ENCODE measurements around the gene TRIM33. TPM values are rescaled to one million over a fixed set of nuclear protein-coding genes. Genes with fewer than 3 reads are reported as not detected.

Gene TRIM33
- total and polyA plus RNA-seq, 2 experiments from 2014 or later, result 27.5 to 41.1 TPM

DNA sequence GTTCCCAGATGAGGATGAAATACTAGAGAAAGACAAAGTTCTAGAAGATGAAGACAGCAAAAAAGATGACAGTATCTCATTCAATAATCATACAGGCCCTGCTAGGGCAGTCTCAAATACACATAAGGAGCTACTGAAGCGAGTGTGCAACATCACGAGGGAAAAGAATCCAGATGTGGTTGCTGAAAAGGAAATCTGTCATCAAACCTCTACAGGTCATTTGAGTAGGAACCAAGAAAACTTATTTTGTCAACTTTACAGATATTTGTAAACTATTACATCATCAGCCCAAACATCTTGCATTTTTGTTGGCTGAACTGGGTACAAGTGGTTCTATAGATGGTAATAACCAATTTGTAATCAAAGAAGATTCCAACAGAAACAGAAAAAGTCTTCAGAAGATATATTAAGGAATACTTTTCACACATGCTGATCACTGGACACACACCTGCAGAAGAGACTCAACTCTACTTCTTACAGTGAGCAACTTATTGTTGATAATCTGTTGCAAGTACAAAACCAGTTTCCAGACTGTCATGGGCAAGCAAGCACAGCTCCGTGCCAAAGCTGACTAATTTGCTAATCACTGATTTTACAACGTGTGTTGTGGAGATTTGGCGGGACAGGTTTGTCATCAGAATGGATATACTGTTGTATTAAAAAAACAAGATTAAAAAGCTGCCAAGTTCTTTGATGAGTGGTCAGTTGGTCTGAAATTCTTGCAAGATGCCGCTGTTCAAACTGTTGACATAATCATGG lies 42.1 kb downstream of the TRIM33 start:
- Histone ChIP-seq H3K27me3 (no peaks in the 10 kb centered on the region), H3K36me3 (replicated peaks; ENCODE audit: insufficient read depth, low read depth) (no peaks in the 10 kb centered on the region), H3K4me3 (no peak overlapping the region), H3K9me2 (replicated peaks; ENCODE audit: insufficient read depth) (no peaks in the 10 kb centered on the region), H2AFZ (no peak overlapping the region), H3K9me3 (ENCODE audit: low read depth) (no peaks in the 10 kb centered on the region), H4K20me1 (ENCODE audit: insufficient read depth, poor library complexity, severe bottlenecking) (peaks cover 25% of the 10 kb centered on the region), H3K79me2 (peaks cover 100% of the 10 kb centered on the region), H3K27ac (no peak overlapping the region), H3K4me1 (ENCODE audit: insufficient read depth) (peaks cover 16% of the 10 kb centered on the region), H3K4me2 (no peak overlapping the region)
- DNase-seq (ENCODE audit: low spot score), result no peak
- TF ChIP-seq, protein P1, sequence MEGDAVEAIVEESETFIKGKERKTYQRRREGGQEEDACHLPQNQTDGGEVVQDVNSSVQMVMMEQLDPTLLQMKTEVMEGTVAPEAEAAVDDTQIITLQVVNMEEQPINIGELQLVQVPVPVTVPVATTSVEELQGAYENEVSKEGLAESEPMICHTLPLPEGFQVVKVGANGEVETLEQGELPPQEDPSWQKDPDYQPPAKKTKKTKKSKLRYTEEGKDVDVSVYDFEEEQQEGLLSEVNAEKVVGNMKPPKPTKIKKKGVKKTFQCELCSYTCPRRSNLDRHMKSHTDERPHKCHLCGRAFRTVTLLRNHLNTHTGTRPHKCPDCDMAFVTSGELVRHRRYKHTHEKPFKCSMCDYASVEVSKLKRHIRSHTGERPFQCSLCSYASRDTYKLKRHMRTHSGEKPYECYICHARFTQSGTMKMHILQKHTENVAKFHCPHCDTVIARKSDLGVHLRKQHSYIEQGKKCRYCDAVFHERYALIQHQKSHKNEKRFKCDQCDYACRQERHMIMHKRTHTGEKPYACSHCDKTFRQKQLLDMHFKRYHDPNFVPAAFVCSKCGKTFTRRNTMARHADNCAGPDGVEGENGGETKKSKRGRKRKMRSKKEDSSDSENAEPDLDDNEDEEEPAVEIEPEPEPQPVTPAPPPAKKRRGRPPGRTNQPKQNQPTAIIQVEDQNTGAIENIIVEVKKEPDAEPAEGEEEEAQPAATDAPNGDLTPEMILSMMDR (IDR thresholded peaks at IDR 0.05; ENCODE audit: poor library complexity), result no peak
- 89% methylated on average over 6 of the region's 6 CpGs for WGBS (ENCODE audit: low lambda C conversion rate, missing lambda C conversion rate)

DNA sequence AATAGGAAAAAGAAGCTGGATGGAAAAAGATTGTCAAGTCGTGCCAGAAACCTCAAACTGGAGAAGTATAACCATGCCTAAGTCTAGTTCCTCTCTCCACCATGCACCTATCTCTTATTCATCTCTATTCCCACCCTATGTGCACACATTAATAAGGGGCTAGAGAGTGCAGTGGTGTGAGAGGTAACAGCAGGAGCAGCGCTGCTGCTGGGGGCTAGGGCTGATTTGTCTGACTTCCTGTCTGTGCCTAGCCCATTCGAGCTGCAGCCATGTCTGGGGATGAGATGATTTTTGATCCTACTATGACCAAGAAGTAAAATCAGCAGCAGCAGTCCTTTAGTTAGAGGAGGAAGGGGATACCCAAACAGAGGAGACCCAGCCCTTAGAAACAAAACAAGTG lies 43.0 kb downstream of the TRIM33 start:
- peaks cover 16% of the 10 kb centered on the region for H3K4me1 ChIP-seq (ENCODE audit: insufficient read depth)
- H3K27ac ChIP-seq, result peak overlapping the region; percentile 21
- H2AFZ ChIP-seq, result no peak overlapping the region
- H3K4me2 ChIP-seq, result no peak overlapping the region
- no peaks in the 10 kb centered on the region for H3K9me2 ChIP-seq (replicated peaks; ENCODE audit: insufficient read depth)
- H3K79me2 ChIP-seq, result peaks cover 100% of the 10 kb centered on the region
- H3K27me3 ChIP-seq, result no peaks in the 10 kb centered on the region
- no peaks in the 10 kb centered on the region for H3K9me3 ChIP-seq (ENCODE audit: low read depth)
- no peak for DNase-seq (ENCODE audit: low spot score)
- H4K20me1 ChIP-seq (ENCODE audit: insufficient read depth, poor library complexity, severe bottlenecking), result peaks cover 25% of the 10 kb centered on the region
- H3K36me3 ChIP-seq (replicated peaks; ENCODE audit: insufficient read depth, low read depth), result no peaks in the 10 kb centered on the region
- H3K4me3 ChIP-seq, result no peak overlapping the region
- TF ChIP-seq EZH2 (IDR thresholded peaks at IDR 0.05; ENCODE audit: borderline replicate concordance) (no peak), EZH2phosphoT487 (IDR thresholded peaks at IDR 0.05; ENCODE audit: low read depth, severe bottlenecking, unreplicated experiment) (no peak)
- TF ChIP-seq, protein P1 (IDR thresholded peaks at IDR 0.05; ENCODE audit: poor library complexity), result no peak
- 78% methylated on average over 3 of the region's 3 CpGs for WGBS (ENCODE audit: low lambda C conversion rate, missing lambda C conversion rate)

DNA sequence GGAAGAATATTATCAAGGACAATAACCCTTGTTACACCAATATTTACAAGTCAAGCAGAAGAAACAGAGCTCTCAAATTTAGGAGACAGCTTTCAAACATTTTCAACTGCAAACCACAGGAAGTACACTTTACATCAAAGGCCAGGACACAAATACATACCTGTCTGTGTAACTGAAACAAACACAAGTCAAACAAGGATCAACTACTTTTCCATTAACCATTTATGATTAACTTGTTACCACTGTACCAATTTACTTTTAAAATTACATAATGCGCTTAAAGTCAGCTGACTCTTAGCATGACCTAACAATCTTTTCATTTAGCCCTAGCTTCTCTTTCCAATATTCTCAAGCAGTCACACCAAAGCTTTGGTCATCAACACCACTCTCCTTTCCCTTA lies 43.5 kb downstream of the TRIM33 start:
- H3K79me2 ChIP-seq, result peaks cover 100% of the 10 kb centered on the region
- WGBS (ENCODE audit: low lambda C conversion rate, missing lambda C conversion rate), result 100% methylated on average over 1 of the region's 1 CpG
- no peak overlapping the region for H3K4me2 ChIP-seq
- no peaks in the 10 kb centered on the region for H3K36me3 ChIP-seq (replicated peaks; ENCODE audit: insufficient read depth, low read depth)
- no peaks in the 10 kb centered on the region for H3K9me3 ChIP-seq (ENCODE audit: low read depth)
- H3K27me3 ChIP-seq, result no peaks in the 10 kb centered on the region
- H2AFZ ChIP-seq, result no peak overlapping the region
- peak overlapping the region; percentile 21 for H3K27ac ChIP-seq
- peaks cover 16% of the 10 kb centered on the region for H3K4me1 ChIP-seq (ENCODE audit: insufficient read depth)
- H4K20me1 ChIP-seq (ENCODE audit: insufficient read depth, poor library complexity, severe bottlenecking), result peaks cover 25% of the 10 kb centered on the region
- TF ChIP-seq, protein P1 (IDR thresholded peaks at IDR 0.05; ENCODE audit: poor library complexity), result no peak
- TF ChIP-seq EZH2 (IDR thresholded peaks at IDR 0.05; ENCODE audit: borderline replicate concordance) (no peak), EZH2phosphoT487 (IDR thresholded peaks at IDR 0.05; ENCODE audit: low read depth, severe bottlenecking, unreplicated experiment) (no peak)
- DNase-seq (ENCODE audit: low spot score), result no peak
- H3K9me2 ChIP-seq (replicated peaks; ENCODE audit: insufficient read depth), result no peaks in the 10 kb centered on the region
- H3K4me3 ChIP-seq, result no peak overlapping the region
